Measurements from ENCODE around the gene DIPK2B. TPM values are rescaled to one million over a fixed set of nuclear protein-coding genes. Genes with fewer than 3 reads are reported as not detected.

The DIPK2B gene
- total RNA-seq, 1 experiment from 2014 or later: not detected

DNA sequence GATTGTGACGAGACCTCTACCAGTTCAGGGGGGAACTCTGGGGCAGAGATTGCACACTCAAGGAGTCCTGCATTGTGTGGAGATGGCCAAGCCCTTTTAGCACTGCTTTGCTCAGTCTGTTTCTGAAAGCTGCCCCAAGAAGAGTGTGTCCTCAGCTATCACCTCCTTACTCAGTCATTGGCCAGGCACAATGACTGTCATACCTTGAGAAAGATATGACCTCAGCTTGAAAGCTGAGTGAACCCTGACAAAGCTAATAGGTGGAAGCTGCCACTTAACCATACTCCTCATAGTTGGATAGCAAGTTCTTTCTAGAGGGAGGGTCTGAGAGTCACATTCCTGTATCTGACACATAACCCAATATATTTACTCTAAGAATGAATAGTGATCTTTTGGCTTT is 37.8 kb upstream of the DIPK2B start:
- Histone ChIP-seq H3K4ac (ENCODE audit: low read depth, low read length) (no peak overlapping the region), H3K4me1 (ENCODE audit: insufficient read depth, low read length) (no peaks in the 10 kb centered on the region), H3K14ac (ENCODE audit: insufficient read depth, low read length) (no peak overlapping the region), H2BK5ac (ENCODE audit: insufficient read length, low read length) (no peak overlapping the region), H3K56ac (ENCODE audit: insufficient read length, low read depth, low read length) (no peak overlapping the region), H3K27ac (ENCODE audit: insufficient read length, low read depth, low read length) (no peak overlapping the region), H4K5ac (ENCODE audit: insufficient read length, low read depth, low read length) (no peak overlapping the region), H4K8ac (replicated peaks; ENCODE audit: insufficient read length, low read depth, low read length) (no peak overlapping the region), H3K79me1 (ENCODE audit: insufficient read depth, low read depth, low read length, poor library complexity, severe bottlenecking) (no peaks in the 10 kb centered on the region), H3K9ac (ENCODE audit: extremely low read depth, insufficient read length, low read length) (no peak overlapping the region), H2BK12ac (ENCODE audit: insufficient read length, low read depth, low read length) (no peak overlapping the region), H4K91ac (ENCODE audit: insufficient read length, low read depth, low read length) (no peak overlapping the region), H3K4me2 (ENCODE audit: insufficient read depth, insufficient read length, low read length) (no peak overlapping the region), H3K27me3 (ENCODE audit: insufficient read depth, low read length) (no peaks in the 10 kb centered on the region), H2BK120ac (ENCODE audit: low read depth, low read length, poor library complexity, severe bottlenecking) (no peak overlapping the region), H3K79me2 (ENCODE audit: insufficient read depth, low read length) (no peaks in the 10 kb centered on the region), H3K23me2 (ENCODE audit: insufficient read length, low read depth, low read length, poor library complexity, severe bottlenecking) (no peaks in the 10 kb centered on the region), H2AK5ac (ENCODE audit: insufficient read length, low read length) (no peak overlapping the region), H3K23ac (ENCODE audit: insufficient read length, low read depth, low read length) (no peak overlapping the region), H2AFZ (ENCODE audit: low read length) (no peak overlapping the region), H4K20me1 (ENCODE audit: control insufficient read depth, insufficient read depth, insufficient read length) (no peaks in the 10 kb centered on the region), H2BK20ac (ENCODE audit: low read depth, low read length, poor library complexity, severe bottlenecking) (no peak overlapping the region), H2BK15ac (ENCODE audit: low read depth, low read length) (no peak overlapping the region), H3K18ac (ENCODE audit: insufficient read length, low read depth, low read length) (no peak overlapping the region), H3T11ph (ENCODE audit: low read length) (no peak overlapping the region), H3K9me3 (ENCODE audit: control insufficient read depth, low read depth, low read length) (peaks cover 27% of the 10 kb centered on the region)
- H3K4me3 Mint-ChIP-seq: no peak overlapping the region
- TF ChIP-seq, protein P1, sequence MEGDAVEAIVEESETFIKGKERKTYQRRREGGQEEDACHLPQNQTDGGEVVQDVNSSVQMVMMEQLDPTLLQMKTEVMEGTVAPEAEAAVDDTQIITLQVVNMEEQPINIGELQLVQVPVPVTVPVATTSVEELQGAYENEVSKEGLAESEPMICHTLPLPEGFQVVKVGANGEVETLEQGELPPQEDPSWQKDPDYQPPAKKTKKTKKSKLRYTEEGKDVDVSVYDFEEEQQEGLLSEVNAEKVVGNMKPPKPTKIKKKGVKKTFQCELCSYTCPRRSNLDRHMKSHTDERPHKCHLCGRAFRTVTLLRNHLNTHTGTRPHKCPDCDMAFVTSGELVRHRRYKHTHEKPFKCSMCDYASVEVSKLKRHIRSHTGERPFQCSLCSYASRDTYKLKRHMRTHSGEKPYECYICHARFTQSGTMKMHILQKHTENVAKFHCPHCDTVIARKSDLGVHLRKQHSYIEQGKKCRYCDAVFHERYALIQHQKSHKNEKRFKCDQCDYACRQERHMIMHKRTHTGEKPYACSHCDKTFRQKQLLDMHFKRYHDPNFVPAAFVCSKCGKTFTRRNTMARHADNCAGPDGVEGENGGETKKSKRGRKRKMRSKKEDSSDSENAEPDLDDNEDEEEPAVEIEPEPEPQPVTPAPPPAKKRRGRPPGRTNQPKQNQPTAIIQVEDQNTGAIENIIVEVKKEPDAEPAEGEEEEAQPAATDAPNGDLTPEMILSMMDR (conservative IDR thresholded peaks at IDR 0.05): no peak
- no peak for DNase-seq
- peaks cover 66 to 72% of the 10 kb centered on the region in 2 experiments for H3K9me3 Mint-ChIP-seq
- no peaks in the 10 kb centered on the region; the same call in none of the 2 replicates for H3K27me3 Mint-ChIP-seq (ENCODE audit: low read depth)
- H3K36me3 Mint-ChIP-seq (ENCODE audit: insufficient read depth in 1 of 3, low read depth in 3 of 3): peaks cover 0 to 2% (median 0%) of the 10 kb centered on the region in 3 experiments; a peak in 1 of 7 replicates
- H3K27ac Mint-ChIP-seq: no peak overlapping the region
- no CpG with 5 or more reads among the region's 1 CpG for WGBS (ENCODE audit: extremely low coverage, insufficient read length, low lambda C conversion rate)
- H3K4me1 Mint-ChIP-seq: no peaks in the 10 kb centered on the region
